Activated CD8-positive, alpha-beta T cell treated with anti-CD3 and anti-CD28 coated beads for 36 hours (primary cell): ENCODE results near the gene GLYR1. TPM values are rescaled to one million over a fixed set of nuclear protein-coding genes. Genes with fewer than 3 reads are reported as not detected.

Source experiments
- ATAC-seq: fragments of 200-7000 bp; cut with Tn5 transposase; one replicate; pipeline ENCODE4 v1.10.0; 2021; ENCODE audit warnings: mild to moderate bottlenecking, moderate library complexity
- CTCF ChIA-PET: fragments of 350-600 bp; sonication (Branson Sonifier 250); formaldehyde crosslinking; loops from one replicate; lab custom pipeline; 2021; ENCODE audit warnings: antibody characterized with exemption; lab: Charles Lee
- POLR2A ChIA-PET: fragments of 350-600 bp; sonication (Branson Sonifier 250); formaldehyde crosslinking; loops from one replicate; lab custom pipeline; 2021; ENCODE audit warnings: antibody characterized with exemption; lab: Charles Lee
- DNase-seq: peaks from one replicate; pipeline ENCODE4 v3.0.0-alpha.2; 2020
- H3K27ac Mint-ChIP-seq: one replicate; pipeline ENCODE4 v1.8.0; 2021; ENCODE audit warnings: mild to moderate bottlenecking, mixed read lengths
- H3K27me3 Mint-ChIP-seq: one replicate; pipeline ENCODE4 v1.8.0; 2021; ENCODE audit warnings: mixed read lengths
- H3K36me3 Mint-ChIP-seq: one replicate; pipeline ENCODE4 v1.8.0; 2021; ENCODE audit warnings: low read depth, mixed read lengths
- H3K4me1 Mint-ChIP-seq: one replicate; pipeline ENCODE4 v1.8.0; 2021; ENCODE audit warnings: low read depth, mixed read lengths
- H3K4me3 Mint-ChIP-seq: one replicate; pipeline ENCODE4 v1.8.0; 2021; ENCODE audit warnings: mild to moderate bottlenecking, moderate library complexity, mixed read lengths
- H3K9me3 Mint-ChIP-seq: one replicate; pipeline ENCODE4 v1.8.0; 2021; ENCODE audit warnings: mixed read lengths
- intact Hi-C: fragments of 100-400 bp; cut with micrococcal nuclease; formaldehyde crosslinking; loops from one replicate; pipeline ENCODE4 v1.10.0; 2022
- total RNA-seq, 2 experiments: library from RNA; stranded (reverse); gene quantifications; one replicate each; pipeline ENCODE4 v1.2.3, GENCODE V29; 2021
- TF ChIP-seq, protein P1 (sequence below): fragments of 200-600 bp; IDR thresholded peaks from one replicate; pipeline ENCODE4 v1.8.0; 2022; ENCODE audit warnings: antibody characterized with exemption, mild to moderate bottlenecking

The GLYR1 gene
- total RNA-seq, 2 experiments from 2014 or later = 63.7 to 64.8 TPM

DNA sequence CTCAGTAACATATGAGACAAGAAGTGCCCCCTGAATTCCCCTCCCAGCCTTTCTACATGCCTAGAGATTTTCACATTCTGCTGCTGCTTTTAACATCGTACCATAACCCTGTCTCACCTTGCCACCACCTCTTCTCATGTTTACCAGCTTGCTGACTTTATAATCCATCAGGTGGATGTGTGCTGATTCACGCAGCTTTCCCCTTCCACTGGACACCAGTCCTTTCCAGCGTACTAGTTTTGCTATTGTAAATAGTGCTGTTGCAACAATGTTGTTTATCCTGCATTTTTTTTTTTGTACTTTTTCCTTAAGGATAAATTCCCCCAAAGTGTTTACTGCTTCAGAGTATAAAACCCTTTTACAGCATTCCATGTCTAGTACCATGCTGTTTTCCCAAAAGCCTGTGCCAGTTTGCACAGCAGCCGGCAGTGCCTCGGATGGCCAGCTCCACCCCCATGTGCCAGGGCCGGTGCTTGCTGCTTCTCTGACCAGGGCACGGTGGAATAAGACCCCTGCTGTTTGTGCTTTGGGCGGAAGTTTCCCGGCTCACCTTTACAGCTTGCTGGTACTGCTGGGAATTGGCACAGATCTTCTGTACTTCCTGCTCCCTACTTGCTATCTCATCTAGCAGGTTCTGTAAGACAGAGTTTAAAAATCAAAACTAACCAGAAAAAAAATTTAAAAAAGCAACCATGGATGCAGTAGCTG, 41.5 kb upstream of the GLYR1 start:
- H3K27me3 Mint-ChIP-seq = no peaks in the 10 kb centered on the region
- DNase-seq (no peak), ATAC-seq (no peak)
- H3K4me1 Mint-ChIP-seq = no peaks in the 10 kb centered on the region
- no peak overlapping the region for H3K4me3 Mint-ChIP-seq
- CTCF ChIA-PET = no interaction called here
- H3K9me3 Mint-ChIP-seq = no peaks in the 10 kb centered on the region
- no peak overlapping the region for H3K27ac Mint-ChIP-seq
- intact Hi-C loops = no loop called here
- H3K36me3 Mint-ChIP-seq = peaks cover 11% of the 10 kb centered on the region
- TF ChIP-seq, protein P1, sequence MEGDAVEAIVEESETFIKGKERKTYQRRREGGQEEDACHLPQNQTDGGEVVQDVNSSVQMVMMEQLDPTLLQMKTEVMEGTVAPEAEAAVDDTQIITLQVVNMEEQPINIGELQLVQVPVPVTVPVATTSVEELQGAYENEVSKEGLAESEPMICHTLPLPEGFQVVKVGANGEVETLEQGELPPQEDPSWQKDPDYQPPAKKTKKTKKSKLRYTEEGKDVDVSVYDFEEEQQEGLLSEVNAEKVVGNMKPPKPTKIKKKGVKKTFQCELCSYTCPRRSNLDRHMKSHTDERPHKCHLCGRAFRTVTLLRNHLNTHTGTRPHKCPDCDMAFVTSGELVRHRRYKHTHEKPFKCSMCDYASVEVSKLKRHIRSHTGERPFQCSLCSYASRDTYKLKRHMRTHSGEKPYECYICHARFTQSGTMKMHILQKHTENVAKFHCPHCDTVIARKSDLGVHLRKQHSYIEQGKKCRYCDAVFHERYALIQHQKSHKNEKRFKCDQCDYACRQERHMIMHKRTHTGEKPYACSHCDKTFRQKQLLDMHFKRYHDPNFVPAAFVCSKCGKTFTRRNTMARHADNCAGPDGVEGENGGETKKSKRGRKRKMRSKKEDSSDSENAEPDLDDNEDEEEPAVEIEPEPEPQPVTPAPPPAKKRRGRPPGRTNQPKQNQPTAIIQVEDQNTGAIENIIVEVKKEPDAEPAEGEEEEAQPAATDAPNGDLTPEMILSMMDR = no peak
- POLR2A ChIA-PET = no interaction called here

GRCh38 chr16:4886151-4886550, 39.1 kb upstream of the GLYR1 start:
- Mint-ChIP-seq H3K4me3 (no peak overlapping the region), H3K27me3 (no peaks in the 10 kb centered on the region), H3K4me1 (no peaks in the 10 kb centered on the region), H3K9me3 (no peaks in the 10 kb centered on the region), H3K27ac (no peak overlapping the region), H3K36me3 (peaks cover 23% of the 10 kb centered on the region)
- ATAC-seq = no peak
- DNase-seq = no peak
- ChIA-PET CTCF (no interaction called here), POLR2A (no interaction called here)
- intact Hi-C loops = no loop called here
- TF ChIP-seq, protein P1 = no peak

DNA sequence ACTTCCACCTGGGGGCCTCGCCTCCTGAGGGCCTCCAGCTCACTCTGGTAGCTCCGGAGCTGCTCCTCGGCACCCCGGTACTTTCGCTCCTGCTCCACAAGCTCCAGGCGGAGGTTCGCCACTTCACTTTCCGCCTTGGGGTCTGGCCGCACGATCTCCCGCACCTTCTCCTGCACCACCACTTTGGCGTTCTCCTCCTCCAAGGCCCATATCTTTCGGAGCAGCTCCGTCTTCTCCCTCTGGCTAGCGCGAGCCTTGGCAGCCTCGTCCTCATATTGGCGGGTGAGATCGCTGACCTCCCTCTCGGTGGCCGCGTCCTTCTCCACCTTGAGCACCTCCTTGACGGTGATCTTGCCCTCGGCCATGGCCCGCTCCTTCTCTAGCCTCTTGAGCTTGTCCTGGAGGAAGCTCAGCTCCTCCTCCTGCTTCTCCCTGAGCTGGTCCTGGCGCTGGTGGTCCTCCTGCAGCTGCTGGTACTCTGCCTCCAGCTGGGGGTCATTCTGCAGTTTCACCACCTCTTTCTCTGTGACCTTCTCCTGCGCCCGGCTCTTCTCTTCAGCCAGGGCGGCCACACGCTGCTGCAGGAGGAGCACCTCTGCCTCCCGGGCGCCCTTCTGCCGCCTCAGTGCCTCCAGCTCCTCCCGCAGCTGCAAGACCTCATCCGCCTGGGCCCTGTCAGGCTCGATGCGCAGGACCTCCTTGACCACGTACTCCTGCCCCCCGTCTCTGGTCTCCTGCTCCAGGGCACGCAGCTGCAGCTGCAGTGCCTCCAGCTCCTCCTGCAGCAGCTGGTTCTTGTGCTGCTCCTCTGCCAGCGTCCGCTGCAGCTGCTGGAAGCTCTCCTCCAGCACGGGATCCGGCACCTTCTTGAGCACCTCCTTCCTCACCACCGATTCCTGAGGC, 38.1 kb upstream of the GLYR1 start:
- POLR2A ChIA-PET = interaction anchor here (1.0 kb wide), 1 partner anchor 58 kb away, joined by 3 read pairs; no protein-coding TSS in a partner anchor
- Mint-ChIP-seq H3K27ac (no peak overlapping the region), H3K4me1 (no peaks in the 10 kb centered on the region), H3K4me3 (no peak overlapping the region), H3K36me3 (peaks cover 24% of the 10 kb centered on the region), H3K9me3 (no peaks in the 10 kb centered on the region), H3K27me3 (no peaks in the 10 kb centered on the region)
- TF ChIP-seq, protein P1 = no peak
- ATAC-seq (no peak), DNase-seq (no peak)
- intact Hi-C loops = no loop called here
- CTCF ChIA-PET = interaction anchor here (0.9 kb wide), 1 partner anchor 14 kb away, joined by 3 read pairs; no protein-coding TSS in a partner anchor

DNA sequence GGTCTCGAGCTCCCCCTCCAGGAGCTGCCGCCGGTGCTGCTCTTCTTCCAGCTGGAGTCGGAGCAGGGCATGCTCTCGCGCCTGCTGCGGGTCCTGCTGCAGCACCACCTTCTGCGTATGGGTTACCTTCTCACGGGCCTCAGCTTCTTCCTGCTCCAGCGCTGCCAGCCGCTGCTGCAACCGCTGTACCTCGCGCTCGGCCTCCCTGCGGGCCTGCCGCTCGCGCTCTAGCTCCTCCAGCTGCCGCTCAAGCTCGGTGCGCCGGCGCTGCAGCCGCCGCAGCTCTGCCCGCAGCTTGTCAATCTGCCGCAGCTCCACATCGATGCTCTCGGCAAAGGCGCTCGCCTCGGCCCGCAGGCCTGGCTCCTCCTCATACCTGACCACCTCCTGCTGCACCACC, 37.1 kb upstream of the GLYR1 start:
- intact Hi-C loops = no loop called here
- Mint-ChIP-seq H3K4me3 (no peak overlapping the region), H3K9me3 (no peaks in the 10 kb centered on the region), H3K4me1 (no peaks in the 10 kb centered on the region), H3K36me3 (peaks cover 24% of the 10 kb centered on the region), H3K27ac (no peak overlapping the region), H3K27me3 (no peaks in the 10 kb centered on the region)
- TF ChIP-seq, protein P1 = no peak
- CTCF ChIA-PET = interaction anchor here (0.9 to 1.5 kb wide), 2 partner anchors 11 to 15 kb away, joined by 3 read pairs; no protein-coding TSS in a partner anchor
- ATAC-seq (no peak), DNase-seq (no peak)
- POLR2A ChIA-PET = interaction anchor here (0.5 kb wide), 1 partner anchor 48 kb away, joined by 3 read pairs; no protein-coding TSS in a partner anchor
